Breast epithelium (tissue), 4 donors: ENCODE results near the gene NTRK3. TPM values are rescaled to one million over a fixed set of nuclear protein-coding genes. Genes with fewer than 3 reads are reported as not detected.

Experiments
- DNase-seq, 2 donors: peaks; one replicate each; pipeline ENCODE4 v3.0.0-alpha.2; 2019; ENCODE audit warnings: low spot score in 2 of 2
- H3K27ac ChIP-seq, 2 donors: fragments of 200-600 bp; sonication (generic) in 1 of 2; one replicate each; pipeline ENCODE4 v1.5.1; 2016 to 2019; ENCODE audit warnings: mild to moderate bottlenecking in 1 of 2
- H3K27me3 ChIP-seq, 2 donors: fragments of 200-600 bp; sonication (generic) in 1 of 2; one replicate each; pipeline versions ENCODE4 v1.5.1 to v1.6.0; 2017 to 2019; ENCODE audit warnings: control low read depth in 1 of 2, mild to moderate bottlenecking in 1 of 2
- H3K36me3 ChIP-seq: fragments of 200-600 bp; one replicate; pipeline ENCODE4 v1.5.1; 2019
- H3K4me1 ChIP-seq, 2 donors: fragments of 200-600 bp; sonication (generic); one replicate each; pipeline ENCODE4 v1.5.1; 2016 to 2019; ENCODE audit warnings: control low read depth in 1 of 2
- H3K4me3 ChIP-seq, 3 donors: fragments of 200-600 bp; sonication (generic); 1 replicate in 2 of 3; 2 replicates in 1 of 3; pipeline ENCODE4 v1.5.1; 2016 to 2019; ENCODE audit warnings: mild to moderate bottlenecking in 3 of 3, moderate library complexity in 2 of 3
- H3K9me3 ChIP-seq, 2 donors: fragments of 200-600 bp; sonication (generic) in 1 of 2; one replicate each; pipeline ENCODE4 v1.5.1; 2016 to 2019; ENCODE audit warnings: control low read depth in 1 of 2
- CTCF ChIP-seq, 3 donors: fragments of 450-650 bp; IDR thresholded peaks; one replicate each; pipeline ENCODE4 v1.5.1; 2016 to 2017; ENCODE audit warnings: antibody characterized with exemption in 3 of 3, mild to moderate bottlenecking in 3 of 3, moderate library complexity in 3 of 3
- POLR2A ChIP-seq: fragments of 450-650 bp; IDR thresholded peaks from one replicate; pipeline ENCODE4 v1.6.1; 2016; ENCODE audit warnings: antibody characterized with exemption, mild to moderate bottlenecking, moderate library complexity
- POLR2AphosphoS5 ChIP-seq, 3 donors: sonication (generic); formaldehyde crosslinking; IDR thresholded peaks; one replicate each; pipeline ENCODE4 v1.6.1; 2017; ENCODE audit warnings: antibody characterized with exemption in 3 of 3
- intact Hi-C: fragments of 100-400 bp; cut with DNase I; formaldehyde crosslinking; loops from one replicate; pipeline ENCODE4 v1.15.1; 2023; ENCODE audit warnings: low total_unique reads
- total RNA-seq, 3 donors: library from RNA; depleted of rRNA; stranded (reverse); fragments of >200 nt; gene quantifications; one replicate each; pipeline ENCODE4 v1.1.0, GENCODE V29; 2016

Gene NTRK3
- total RNA-seq, 3 donors from 2014 or later, result 1.9 to 23.6 (median 13.8) TPM

GRCh38 chr15:88048755-88049154 is 207.8 kb downstream of the NTRK3 start:
- Histone ChIP-seq H3K4me3 (no peak overlapping the region), H3K27ac (no peak overlapping the region), H3K9me3 (no peaks in the 10 kb centered on the region), H3K36me3 (no peaks in the 10 kb centered on the region), H3K4me1 (no peaks in the 10 kb centered on the region), H3K27me3 (no peaks in the 10 kb centered on the region)
- intact Hi-C loops, result no loop called here
- DNase-seq, result no peak
- TF ChIP-seq CTCF (IDR thresholded peaks at IDR 0.05), result no peak
- TF ChIP-seq POLR2A, result no peak
- no peak for TF ChIP-seq POLR2AphosphoS5 (IDR thresholded peaks at IDR 0.05)

GRCh38 chr15:88048237-88048636 is 208.3 kb downstream of the NTRK3 start:
- Histone ChIP-seq H3K36me3 (no peaks in the 10 kb centered on the region), H3K9me3 (no peaks in the 10 kb centered on the region), H3K27me3 (no peaks in the 10 kb centered on the region), H3K4me3 (no peak overlapping the region), H3K4me1 (no peaks in the 10 kb centered on the region), H3K27ac (no peak overlapping the region)
- DNase-seq, result no peak
- no peak for TF ChIP-seq CTCF (IDR thresholded peaks at IDR 0.05)
- intact Hi-C loops, result no loop called here

- no peak for TF ChIP-seq POLR2AphosphoS5 (IDR thresholded peaks at IDR 0.05)
- TF ChIP-seq CTCF (IDR thresholded peaks at IDR 0.05), result no peak
- no peak for DNase-seq
- Histone ChIP-seq H3K27me3 (no peaks in the 10 kb centered on the region), H3K4me3 (no peak overlapping the region), H3K36me3 (no peaks in the 10 kb centered on the region), H3K9me3 (no peaks in the 10 kb centered on the region), H3K4me1 (no peaks in the 10 kb centered on the region), H3K27ac (no peak overlapping the region)
- intact Hi-C loops, result no loop called here
Observed at GRCh38 chr15:88046576-88047129, 209.9 kb downstream of the NTRK3 start.

GRCh38 chr15:88043396-88043795 is 213.1 kb downstream of the NTRK3 start:
- Histone ChIP-seq H3K4me3 (no peak overlapping the region), H3K27ac (no peak overlapping the region), H3K36me3 (no peaks in the 10 kb centered on the region), H3K4me1 (no peaks in the 10 kb centered on the region), H3K27me3 (no peaks in the 10 kb centered on the region), H3K9me3 (no peaks in the 10 kb centered on the region)
- no peak for TF ChIP-seq POLR2AphosphoS5 (IDR thresholded peaks at IDR 0.05)
- no peak for TF ChIP-seq POLR2A
- no peak for TF ChIP-seq CTCF (IDR thresholded peaks at IDR 0.05)
- DNase-seq, result no peak
- intact Hi-C loops, result no loop called here

GRCh38 chr15:88042047-88042446 is 214.5 kb downstream of the NTRK3 start:
- Histone ChIP-seq H3K27ac (no peak overlapping the region), H3K4me3 (no peak overlapping the region), H3K27me3 (no peaks in the 10 kb centered on the region), H3K9me3 (no peaks in the 10 kb centered on the region), H3K36me3 (no peaks in the 10 kb centered on the region), H3K4me1 (no peaks in the 10 kb centered on the region)
- TF ChIP-seq CTCF (IDR thresholded peaks at IDR 0.05) (no peak), POLR2AphosphoS5 (IDR thresholded peaks at IDR 0.05) (no peak), POLR2A (no peak)
- no peak for DNase-seq
- intact Hi-C loops, result no loop called here
